ENCODE data around the gene ANXA8L1.
"Not testable (repeated sequence)": the region's sequence is repeated elsewhere in the genome, so short reads cannot be mapped to it uniquely, and the experiment has no call there.

- TF ChIP-seq CTCF (conservative IDR thresholded peaks at IDR 0.05; ENCODE audit: low read depth, low read length); POLR2A (IDR thresholded peaks at IDR 0.05; ENCODE audit: low read depth, low read length); SMC3 (IDR thresholded peaks at IDR 0.05; ENCODE audit: low read depth, low read length); USF2 (IDR thresholded peaks at IDR 0.05; ENCODE audit: low read depth, low read length); BHLHE40 (IDR thresholded peaks at IDR 0.05; ENCODE audit: low read depth, low read length); ELK1 (IDR thresholded peaks at IDR 0.05; ENCODE audit: borderline replicate concordance, low read depth, low read length): not testable (repeated sequence)
Measured at GRCh38 chr10:46387309-46387902, 11.8 kb downstream of the ANXA8L1 start.
